ENCODE data around the gene PARM1. TPM values are rescaled to one million over a fixed set of nuclear protein-coding genes. Genes with fewer than 3 reads are reported as not detected.

The PARM1 gene
- total and polyA plus RNA-seq, 2 donors (not counting 1 experiment from before 2014, with no cell fraction given): 0.30 to 2.0 TPM

- TF ChIP-seq CTCF (conservative IDR thresholded peaks at IDR 0.05 in 1 of 2, IDR thresholded peaks at IDR 0.05 in 1 of 2; ENCODE audit: low read depth in 1 of 2, low read length in 2 of 2): no peak
- no peak for TF ChIP-seq EZH2 (IDR thresholded peaks at IDR 0.05; ENCODE audit: low read length, missing control alignments)
- H3K27ac ChIP-seq (ENCODE audit: insufficient read depth, low read length): no peak overlapping the region
These were observed 76.2 kb downstream of the PARM1 start for GRCh38 chr4:75009138-75009537.

GRCh38 chr4:75011131-75011795 is 78.3 kb downstream of the PARM1 start:
- TF ChIP-seq CTCF (conservative IDR thresholded peaks at IDR 0.05 in 1 of 2, IDR thresholded peaks at IDR 0.05 in 1 of 2; ENCODE audit: low read depth in 1 of 2, low read length in 2 of 2): no peak
- TF ChIP-seq EZH2 (IDR thresholded peaks at IDR 0.05; ENCODE audit: low read length, missing control alignments): no peak
- no peak overlapping the region for H3K27ac ChIP-seq (ENCODE audit: insufficient read depth, low read length)
- no peaks in the 10 kb centered on the region for H3K36me3 ChIP-seq (ENCODE audit: control insufficient read depth, insufficient read depth, low read length)
- H4K20me1 ChIP-seq (ENCODE audit: control insufficient read depth, extremely low read depth, insufficient read depth, low read length): no peaks in the 10 kb centered on the region
- no peak overlapping the region for H3K4me3 ChIP-seq (replicated peaks in 1 of 4; ENCODE audit: control extremely low read depth in 1 of 4, insufficient read depth in 1 of 4, low read depth in 3 of 4, low read length in 4 of 4)
- no peaks in the 10 kb centered on the region for H3K79me2 ChIP-seq (ENCODE audit: control insufficient read depth, insufficient read depth, low read length)
- H3K27me3 ChIP-seq (ENCODE audit: control insufficient read depth, insufficient read depth, low read length): no peaks in the 10 kb centered on the region
- no peak for DNase-seq (ENCODE audit: low read depth in 2 of 2)
- no peak overlapping the region for H3K4me2 ChIP-seq (ENCODE audit: extremely low read depth, insufficient read depth, low read length)
- H3K9ac ChIP-seq (ENCODE audit: insufficient read depth, low read length): no peak overlapping the region
- no peaks in the 10 kb centered on the region for H3K9me3 ChIP-seq (ENCODE audit: control insufficient read depth, insufficient read depth, low read depth, low read length)
- no peak overlapping the region for H2AFZ ChIP-seq (ENCODE audit: low read length)
- no peaks in the 10 kb centered on the region for H3K4me1 ChIP-seq (ENCODE audit: control insufficient read depth, extremely low read depth, insufficient read depth, low read length)

More at GRCh38 chr4:75009138-75009537, 76.2 kb downstream of the PARM1 start:
- Histone ChIP-seq H2AFZ (ENCODE audit: low read length) (no peak overlapping the region), H3K4me3 (replicated peaks in 1 of 4; ENCODE audit: control extremely low read depth in 1 of 4, insufficient read depth in 1 of 4, low read depth in 3 of 4, low read length in 4 of 4) (no peak overlapping the region), H3K9me3 (ENCODE audit: control insufficient read depth, insufficient read depth, low read depth, low read length) (no peaks in the 10 kb centered on the region), H3K36me3 (ENCODE audit: control insufficient read depth, insufficient read depth, low read length) (no peaks in the 10 kb centered on the region), H3K27me3 (ENCODE audit: control insufficient read depth, insufficient read depth, low read length) (no peaks in the 10 kb centered on the region), H3K4me2 (ENCODE audit: extremely low read depth, insufficient read depth, low read length) (no peak overlapping the region), H3K9ac (ENCODE audit: insufficient read depth, low read length) (no peak overlapping the region), H3K4me1 (ENCODE audit: control insufficient read depth, extremely low read depth, insufficient read depth, low read length) (no peaks in the 10 kb centered on the region), H4K20me1 (ENCODE audit: control insufficient read depth, extremely low read depth, insufficient read depth, low read length) (no peaks in the 10 kb centered on the region), H3K79me2 (ENCODE audit: control insufficient read depth, insufficient read depth, low read length) (no peaks in the 10 kb centered on the region)
- DNase-seq (ENCODE audit: low read depth in 2 of 2): no peak

- H3K9ac ChIP-seq (ENCODE audit: insufficient read depth, low read length): no peak overlapping the region
These were observed 82.7 kb downstream of the PARM1 start for GRCh38 chr4:75015627-75016026.

More at GRCh38 chr4:75015627-75016026, 82.7 kb downstream of the PARM1 start:
- Histone ChIP-seq H3K27me3 (ENCODE audit: control insufficient read depth, insufficient read depth, low read length) (no peaks in the 10 kb centered on the region), H2AFZ (ENCODE audit: low read length) (no peak overlapping the region), H3K4me1 (ENCODE audit: control insufficient read depth, extremely low read depth, insufficient read depth, low read length) (no peaks in the 10 kb centered on the region), H3K36me3 (ENCODE audit: control insufficient read depth, insufficient read depth, low read length) (no peaks in the 10 kb centered on the region), H3K79me2 (ENCODE audit: control insufficient read depth, insufficient read depth, low read length) (no peaks in the 10 kb centered on the region), H4K20me1 (ENCODE audit: control insufficient read depth, extremely low read depth, insufficient read depth, low read length) (no peaks in the 10 kb centered on the region), H3K27ac (ENCODE audit: insufficient read depth, low read length) (no peak overlapping the region), H3K4me2 (ENCODE audit: extremely low read depth, insufficient read depth, low read length) (no peak overlapping the region), H3K9me3 (ENCODE audit: control insufficient read depth, insufficient read depth, low read depth, low read length) (no peaks in the 10 kb centered on the region), H3K4me3 (replicated peaks in 1 of 4; ENCODE audit: control extremely low read depth in 1 of 4, insufficient read depth in 1 of 4, low read depth in 3 of 4, low read length in 4 of 4) (no peak overlapping the region)
- TF ChIP-seq CTCF (conservative IDR thresholded peaks at IDR 0.05 in 1 of 2, IDR thresholded peaks at IDR 0.05 in 1 of 2; ENCODE audit: low read depth in 1 of 2, low read length in 2 of 2) (no peak), EZH2 (IDR thresholded peaks at IDR 0.05; ENCODE audit: low read length, missing control alignments) (no peak)
- DNase-seq (ENCODE audit: low read depth in 2 of 2): no peak
